Measurements from ENCODE around the gene DHRS3.

- TF ChIP-seq, protein P1, sequence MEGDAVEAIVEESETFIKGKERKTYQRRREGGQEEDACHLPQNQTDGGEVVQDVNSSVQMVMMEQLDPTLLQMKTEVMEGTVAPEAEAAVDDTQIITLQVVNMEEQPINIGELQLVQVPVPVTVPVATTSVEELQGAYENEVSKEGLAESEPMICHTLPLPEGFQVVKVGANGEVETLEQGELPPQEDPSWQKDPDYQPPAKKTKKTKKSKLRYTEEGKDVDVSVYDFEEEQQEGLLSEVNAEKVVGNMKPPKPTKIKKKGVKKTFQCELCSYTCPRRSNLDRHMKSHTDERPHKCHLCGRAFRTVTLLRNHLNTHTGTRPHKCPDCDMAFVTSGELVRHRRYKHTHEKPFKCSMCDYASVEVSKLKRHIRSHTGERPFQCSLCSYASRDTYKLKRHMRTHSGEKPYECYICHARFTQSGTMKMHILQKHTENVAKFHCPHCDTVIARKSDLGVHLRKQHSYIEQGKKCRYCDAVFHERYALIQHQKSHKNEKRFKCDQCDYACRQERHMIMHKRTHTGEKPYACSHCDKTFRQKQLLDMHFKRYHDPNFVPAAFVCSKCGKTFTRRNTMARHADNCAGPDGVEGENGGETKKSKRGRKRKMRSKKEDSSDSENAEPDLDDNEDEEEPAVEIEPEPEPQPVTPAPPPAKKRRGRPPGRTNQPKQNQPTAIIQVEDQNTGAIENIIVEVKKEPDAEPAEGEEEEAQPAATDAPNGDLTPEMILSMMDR (IDR thresholded peaks at IDR 0.05) = no peak
- TF ChIP-seq NFYB (CRISPR knock-in tag; conservative IDR thresholded peaks at IDR 0.05; ENCODE audit: low read depth) = no peak
Observed at GRCh38 chr1:12567288-12567819, 50.7 kb downstream of the DHRS3 start.

Data from WTC11 (cell line).